ENCODE results near the gene VAPB. TPM values are rescaled to one million over a fixed set of nuclear protein-coding genes. Genes with fewer than 3 reads are reported as not detected.
"Not testable (repeated sequence)": the region's sequence is repeated elsewhere in the genome, so short reads cannot be mapped to it uniquely, and the experiment has no call there.

The VAPB gene
- total RNA-seq, 4 donors from 2014 or later, result 37.8 to 53.3 (median 39.2) TPM

DNA sequence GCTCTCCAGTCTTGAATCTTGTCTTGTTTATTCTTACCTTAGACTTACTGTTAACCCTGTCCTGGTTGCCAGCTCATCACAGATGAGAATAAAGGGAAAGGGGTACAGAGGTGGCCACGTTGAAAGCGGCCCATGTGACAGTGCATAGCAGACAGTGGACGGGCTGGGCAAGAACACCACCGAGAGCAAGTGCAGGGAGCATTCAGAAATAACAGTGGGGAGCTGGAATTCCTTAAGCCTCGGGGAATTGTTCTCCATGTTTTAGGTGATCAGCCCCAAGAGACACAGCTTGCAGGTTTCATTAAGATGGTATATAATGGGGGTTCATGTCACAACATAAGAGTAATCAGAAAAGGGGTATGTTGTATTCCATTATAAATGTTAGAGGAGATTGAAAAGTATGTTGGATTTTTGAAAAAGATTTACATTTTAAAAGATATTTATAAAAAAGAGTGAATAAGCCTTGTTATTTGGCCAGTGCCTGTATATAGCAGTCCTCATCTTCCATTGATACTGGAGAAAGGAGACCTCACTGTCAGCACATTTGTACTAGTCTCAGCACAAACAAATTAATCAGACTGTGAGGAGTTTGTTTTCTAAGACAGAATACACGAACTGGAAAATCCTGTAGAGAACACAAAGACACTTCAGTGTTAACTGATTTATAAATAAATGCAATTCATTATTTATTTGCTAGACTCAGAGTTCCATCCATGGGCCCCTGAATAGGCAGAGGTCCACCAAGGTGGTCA lies 35.4 kb downstream of the VAPB start:
- DNase-seq, result peak; percentile 22 to 35
- no peak overlapping the region for H3K4me3 ChIP-seq (replicated peaks in 1 of 3)
- WGBS, 2 donors, result 34 to 43% methylated on average over 6 of the region's 6 CpGs
- peak overlapping the region; percentile 69 to 90 (median 85) for H3K27ac ChIP-seq
- H3K36me3 ChIP-seq, result no peaks in the 10 kb centered on the region
- H3K4me1 ChIP-seq, result peaks cover 42 to 56% of the 10 kb centered on the region in 2 donors
- no peak for TF ChIP-seq POLR2A (IDR thresholded peaks at IDR 0.05)
- TF ChIP-seq, protein P1, sequence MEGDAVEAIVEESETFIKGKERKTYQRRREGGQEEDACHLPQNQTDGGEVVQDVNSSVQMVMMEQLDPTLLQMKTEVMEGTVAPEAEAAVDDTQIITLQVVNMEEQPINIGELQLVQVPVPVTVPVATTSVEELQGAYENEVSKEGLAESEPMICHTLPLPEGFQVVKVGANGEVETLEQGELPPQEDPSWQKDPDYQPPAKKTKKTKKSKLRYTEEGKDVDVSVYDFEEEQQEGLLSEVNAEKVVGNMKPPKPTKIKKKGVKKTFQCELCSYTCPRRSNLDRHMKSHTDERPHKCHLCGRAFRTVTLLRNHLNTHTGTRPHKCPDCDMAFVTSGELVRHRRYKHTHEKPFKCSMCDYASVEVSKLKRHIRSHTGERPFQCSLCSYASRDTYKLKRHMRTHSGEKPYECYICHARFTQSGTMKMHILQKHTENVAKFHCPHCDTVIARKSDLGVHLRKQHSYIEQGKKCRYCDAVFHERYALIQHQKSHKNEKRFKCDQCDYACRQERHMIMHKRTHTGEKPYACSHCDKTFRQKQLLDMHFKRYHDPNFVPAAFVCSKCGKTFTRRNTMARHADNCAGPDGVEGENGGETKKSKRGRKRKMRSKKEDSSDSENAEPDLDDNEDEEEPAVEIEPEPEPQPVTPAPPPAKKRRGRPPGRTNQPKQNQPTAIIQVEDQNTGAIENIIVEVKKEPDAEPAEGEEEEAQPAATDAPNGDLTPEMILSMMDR (IDR thresholded peaks at IDR 0.05), result no peak
- no peaks in the 10 kb centered on the region for H3K27me3 ChIP-seq
- no peaks in the 10 kb centered on the region for H3K9me3 ChIP-seq
- intact Hi-C loops (cut with DNase I), result no loop called here

DNA sequence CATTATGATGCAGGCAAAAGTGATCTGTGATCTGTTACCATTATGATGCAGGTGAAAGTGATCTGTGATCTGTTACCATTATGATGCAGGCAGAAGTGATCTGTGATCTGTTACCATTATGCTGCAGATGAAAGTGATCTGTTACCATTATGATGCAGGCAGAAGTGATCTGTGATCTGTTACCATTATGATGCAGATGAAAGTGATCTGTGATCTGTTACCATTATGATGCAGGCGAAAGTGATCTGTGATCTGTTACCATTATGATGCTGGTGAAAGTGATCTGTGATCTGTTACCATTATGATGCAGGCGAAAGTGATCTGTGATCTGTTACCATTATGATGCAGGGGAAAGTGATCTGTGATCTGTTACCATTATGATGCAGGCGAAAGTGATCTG lies 38.5 kb downstream of the VAPB start:
- H3K27me3 ChIP-seq; H3K27ac ChIP-seq; H3K36me3 ChIP-seq; H3K9me3 ChIP-seq; H3K4me3 ChIP-seq (replicated peaks in 1 of 3); DNase-seq; intact Hi-C loops (cut with DNase I): not testable (repeated sequence)
- peaks cover 44 to 58% of the 10 kb centered on the region in 2 donors for H3K4me1 ChIP-seq
- 91 to 94% methylated on average over 3 of the region's 3 CpGs for WGBS, 2 donors

DNA sequence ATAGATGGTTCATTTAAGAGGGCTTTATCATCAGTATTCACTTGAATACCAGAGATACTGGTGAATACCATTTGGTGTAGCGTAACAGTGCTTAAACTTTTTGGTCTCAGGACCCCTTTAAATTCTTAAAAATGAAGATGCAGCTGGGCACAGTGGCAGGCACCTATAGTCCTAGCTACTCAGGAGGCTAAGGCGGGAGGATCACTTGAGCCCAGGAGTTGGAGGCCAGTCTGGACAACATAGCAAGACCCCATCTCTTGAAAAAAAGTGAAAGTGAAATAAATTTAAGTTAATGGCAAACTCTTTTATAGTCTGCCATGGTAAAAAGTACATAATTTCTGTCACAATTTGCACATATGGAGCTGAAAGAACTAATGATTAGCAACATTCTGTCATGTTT lies 39.3 kb downstream of the VAPB start:
- no peak for DNase-seq
- Histone ChIP-seq H3K27me3 (no peaks in the 10 kb centered on the region), H3K9me3 (no peaks in the 10 kb centered on the region), H3K4me1 (peaks cover 47 to 58% of the 10 kb centered on the region in 2 donors), H3K4me3 (replicated peaks in 1 of 3) (no peak overlapping the region), H3K36me3 (no peaks in the 10 kb centered on the region), H3K27ac (no peak overlapping the region)
- TF ChIP-seq, protein P1 (IDR thresholded peaks at IDR 0.05), result no peak
- TF ChIP-seq POLR2A (IDR thresholded peaks at IDR 0.05), result no peak
- WGBS, 2 donors, result 98 to 100% methylated on average over 2 of the region's 2 CpGs
- intact Hi-C loops (cut with DNase I), result no loop called here

DNA sequence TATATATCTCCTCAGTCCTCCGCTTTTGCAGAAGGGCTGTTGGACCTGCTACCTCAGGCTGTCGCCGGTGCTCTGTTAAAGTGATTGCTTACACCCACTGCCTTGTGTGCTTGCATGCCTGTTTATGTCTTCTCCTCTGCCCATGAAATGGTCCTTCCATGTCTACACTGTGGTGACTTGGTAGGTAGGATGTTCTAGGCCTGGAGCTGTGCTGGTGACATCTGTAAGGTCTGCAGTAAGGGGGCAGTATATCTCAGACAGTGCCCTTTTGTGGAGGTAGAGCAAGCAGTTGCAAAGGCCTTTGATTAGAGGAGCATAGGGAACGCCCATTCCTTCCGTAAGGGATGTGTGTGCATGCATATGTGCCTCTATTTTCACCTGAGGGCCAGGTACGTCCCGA lies 40.3 kb downstream of the VAPB start:
- Histone ChIP-seq H3K4me3 (replicated peaks in 1 of 3) (no peak overlapping the region), H3K36me3 (no peaks in the 10 kb centered on the region), H3K27ac (peak overlapping the region in 1 of 3 donors; percentile 17), H3K27me3 (no peaks in the 10 kb centered on the region), H3K4me1 (peaks cover 53 to 59% of the 10 kb centered on the region in 2 donors), H3K9me3 (no peaks in the 10 kb centered on the region)
- intact Hi-C loops (cut with DNase I), result no loop called here
- WGBS, 2 donors, result 93 to 98% methylated on average over 7 of the region's 7 CpGs
- no peak for TF ChIP-seq POLR2A (IDR thresholded peaks at IDR 0.05)
- TF ChIP-seq, protein P1 (IDR thresholded peaks at IDR 0.05), result no peak
- no peak for DNase-seq

DNA sequence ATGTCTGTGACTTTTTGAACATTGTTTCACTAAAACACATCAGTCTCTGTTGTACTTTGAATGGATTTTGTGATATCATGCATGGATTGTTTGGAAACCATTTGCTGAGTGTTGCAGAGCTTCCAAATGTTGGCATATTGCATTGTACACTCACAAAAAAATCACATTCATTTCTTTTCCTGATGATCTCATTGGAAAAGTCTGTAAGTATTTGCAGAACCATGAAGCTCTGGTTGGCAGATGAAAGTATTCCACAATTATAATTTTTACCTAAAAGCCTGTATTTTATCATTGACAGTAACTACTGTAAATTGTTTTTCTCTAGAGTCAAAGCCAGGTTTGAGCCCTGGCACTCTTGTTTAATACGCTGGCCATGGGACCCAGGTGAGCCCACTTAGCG lies 42.1 kb downstream of the VAPB start:
- TF ChIP-seq POLR2A (IDR thresholded peaks at IDR 0.05), result no peak
- TF ChIP-seq, protein P1 (IDR thresholded peaks at IDR 0.05), result no peak
- intact Hi-C loops (cut with DNase I), result no loop called here
- no peaks in the 10 kb centered on the region for H3K36me3 ChIP-seq
- no peaks in the 10 kb centered on the region for H3K27me3 ChIP-seq
- peaks cover 39 to 53% of the 10 kb centered on the region in 2 donors for H3K4me1 ChIP-seq
- 91 to 94% methylated on average over 2 of the region's 2 CpGs for whole genome bisulfite sequencing, 2 donors
- H3K27ac ChIP-seq, result peak overlapping the region; percentile 82 to 95 (median 86)
- H3K4me3 ChIP-seq (replicated peaks in 1 of 3), result no peak overlapping the region
- no peak for DNase-seq
- no peaks in the 10 kb centered on the region for H3K9me3 ChIP-seq
